Epithelial cell of esophagus (primary cell): ENCODE data around the gene B9D1.

ENCODE experiments used
- DNase-seq: peaks from one replicate; pipeline ENCODE4 v3.0.0; 2010; ENCODE audit warnings: low read depth
- H3K4me3 ChIP-seq: 2 replicates; pipeline ENCODE4 v1.5.1; 2011; ENCODE audit warnings: mild to moderate bottlenecking, low read length, control low read depth
- CTCF ChIP-seq: IDR thresholded peaks from 2 replicates; pipeline ENCODE4 v1.5.1; 2011; ENCODE audit warnings: low read depth, mild to moderate bottlenecking, low read length, control low read depth, inconsistent platforms; ENCODE audit not compliant: insufficient read depth; ENCODE audit errors: missing control alignments

B9D1 gene

DNA sequence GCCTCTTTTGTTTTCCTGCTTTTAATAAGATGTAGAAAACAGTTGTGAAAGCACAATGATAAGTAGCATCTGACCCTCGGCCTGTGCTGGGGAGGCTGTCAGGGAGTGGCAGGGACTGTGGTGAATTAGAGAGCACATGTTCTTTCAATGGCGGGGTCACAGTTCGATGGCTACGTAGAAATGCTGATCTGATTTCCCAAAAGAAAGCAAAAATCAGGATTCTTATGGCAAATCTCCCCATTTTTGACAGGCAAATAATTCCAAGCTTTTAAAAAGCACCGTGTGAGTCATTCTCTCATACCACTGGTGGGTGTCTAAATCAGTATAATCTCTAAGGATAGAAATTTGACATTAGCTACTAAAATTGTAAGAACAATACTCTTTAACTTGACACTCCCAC lies 11.6 kb upstream of the B9D1 start:
- DNase-seq, result no peak
- TF ChIP-seq CTCF, result no peak
- no peak overlapping the region for H3K4me3 ChIP-seq

DNA sequence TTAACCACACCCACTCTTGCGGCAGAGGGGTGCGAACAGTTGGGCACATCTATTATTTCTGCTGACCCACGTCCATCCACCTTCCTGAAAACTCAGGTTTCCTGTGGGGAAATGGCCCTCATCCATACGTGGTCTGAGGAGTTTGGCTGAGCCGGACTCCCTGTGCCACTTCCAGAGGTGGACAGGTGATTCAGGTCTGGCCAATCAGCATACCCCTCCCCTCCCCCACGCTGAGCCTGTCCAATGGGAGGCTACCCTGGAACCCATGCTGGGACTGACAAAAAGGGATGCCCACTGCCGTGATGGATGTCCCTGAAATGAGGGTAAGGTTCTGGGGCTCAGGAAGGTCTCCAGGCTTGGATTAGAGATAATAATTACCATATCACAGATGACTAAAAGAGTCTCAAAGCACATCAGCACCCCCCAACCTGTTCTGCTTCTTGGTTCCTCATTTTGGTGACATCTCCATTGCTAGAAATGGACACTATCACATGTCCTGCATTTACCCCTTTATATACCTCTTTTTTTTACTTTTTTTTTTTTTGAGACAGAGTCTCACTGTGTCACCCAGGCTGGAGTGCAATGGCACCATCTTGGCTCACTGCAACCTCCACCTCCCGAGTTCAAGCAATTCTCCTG lies 10.5 kb upstream of the B9D1 start:
- no peak for DNase-seq
- no peak for TF ChIP-seq CTCF
- H3K4me3 ChIP-seq, result no peak overlapping the region

- no peak for TF ChIP-seq CTCF
- H3K4me3 ChIP-seq, result no peak overlapping the region
- DNase-seq, result no peak
These were observed 9.9 kb upstream of the B9D1 start for GRCh38 chr17:19372439-19372838.

- no peak for TF ChIP-seq CTCF
- no peak for DNase-seq
- H3K4me3 ChIP-seq, result no peak overlapping the region
These were observed 9.5 kb upstream of the B9D1 start for GRCh38 chr17:19372011-19372370.

DNA sequence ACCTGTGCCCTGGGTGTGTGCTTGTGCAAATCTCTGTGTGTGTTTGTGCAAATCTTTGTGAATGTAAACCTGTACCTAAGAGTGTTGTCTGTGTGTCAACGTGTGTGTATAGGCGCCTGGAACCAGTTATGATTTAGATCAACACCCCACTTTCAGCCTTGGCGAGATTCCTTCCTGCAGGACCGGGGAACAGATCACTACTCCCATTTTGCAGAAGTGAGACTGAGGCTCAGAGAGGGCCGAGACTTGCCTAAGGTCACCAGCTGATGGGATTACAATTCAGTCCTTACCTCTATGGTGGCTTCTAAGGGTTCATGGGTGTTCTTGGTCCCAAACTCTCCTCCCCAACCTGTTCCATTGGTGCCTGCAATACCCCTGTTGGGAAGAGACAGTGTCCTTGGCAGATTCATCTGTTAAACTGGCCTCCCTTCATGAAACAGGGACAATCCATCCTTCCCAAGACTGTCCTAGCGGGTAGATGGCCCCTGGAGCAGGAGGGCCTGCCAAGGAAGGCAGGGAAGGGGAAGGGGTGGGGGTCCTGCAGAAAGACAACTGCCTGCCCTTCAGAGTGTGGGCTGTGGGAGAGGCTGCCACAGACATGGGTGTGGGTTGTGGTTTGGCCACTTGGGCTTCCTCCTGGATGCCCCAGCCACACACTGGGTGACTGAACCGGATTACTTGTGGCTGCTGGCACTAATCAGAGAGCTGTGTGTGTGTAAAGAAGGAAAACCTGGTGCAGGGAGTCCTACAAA lies 8.9 kb upstream of the B9D1 start:
- H3K4me3 ChIP-seq, result no peak overlapping the region
- DNase-seq, result no peak
- no peak for TF ChIP-seq CTCF

DNA sequence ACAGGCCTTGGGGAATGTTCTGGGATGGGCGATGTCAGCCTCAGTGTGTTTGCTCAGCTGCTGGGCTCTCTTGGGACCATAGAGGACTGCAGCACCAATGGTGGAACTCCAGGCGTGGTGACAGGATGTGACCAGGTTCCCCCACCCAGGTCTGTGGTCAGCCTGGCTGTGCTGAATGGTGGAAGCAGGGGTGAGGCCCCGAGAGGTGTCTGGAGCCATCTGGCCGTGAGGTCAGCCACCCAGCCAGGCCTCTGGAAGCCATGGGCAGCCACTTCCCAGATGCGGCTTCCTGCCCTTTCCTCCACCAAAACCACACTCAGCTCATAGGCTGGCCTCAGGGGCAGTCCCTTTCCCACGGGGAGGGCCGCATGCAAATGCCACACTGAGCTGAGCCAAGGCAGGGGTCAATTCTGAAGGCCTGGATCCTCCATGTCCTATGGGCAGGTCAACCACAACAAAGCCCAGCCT lies 8.0 kb upstream of the B9D1 start:
- no peak overlapping the region for H3K4me3 ChIP-seq
- no peak for DNase-seq
- TF ChIP-seq CTCF, result no peak
